GM12878 (cell line): ENCODE results near the gene AGTPBP1. TPM values are rescaled to one million over a fixed set of nuclear protein-coding genes. Genes with fewer than 3 reads are reported as not detected.

Experiments
- ATAC-seq: fragments of 200-7000 bp; cut with Tn5 transposase; 3 replicates; pipeline ENCODE4 v1.9.1; 2020; ENCODE audit warnings: mild to moderate bottlenecking, moderate library complexity
- BruUV-seq: library from RNA; stranded (reverse); fragments of 400-500 nt; replicated peaks from 2 replicates; lab custom pipeline; 2021; lab: Mats Ljungman, UMichigan
- CTCF ChIA-PET: fragments of 300-600 bp; sonication (Branson Sonifier 250); formaldehyde crosslinking; extraction: SDS; loops from one replicate; lab custom pipeline; 2021; ENCODE audit warnings: inconsistent platforms; lab: Yijun Ruan, JAX
- POLR2A ChIA-PET: fragments of 350-600 bp; formaldehyde crosslinking; extraction: SDS; loops from one replicate; lab custom pipeline; 2021; ENCODE audit warnings: inconsistent platforms; lab: Charles Lee
- RAD21 ChIA-PET: fragments of 300-600 bp; sonication (Branson Sonifier 250); formaldehyde crosslinking; loops from one replicate; lab custom pipeline; 2023; ENCODE audit warnings: antibody characterized with exemption; ENCODE audit not compliant: unreplicated experiment; lab: Charles Lee
- SMC1A ChIA-PET: fragments of 300-600 bp; sonication (Branson Sonifier 250); formaldehyde crosslinking; loops from one replicate; lab custom pipeline; 2023; ENCODE audit not compliant: unreplicated experiment, uncharacterized antibody; lab: Charles Lee
- DNase-seq: peaks from one replicate; pipeline ENCODE4 v3.0.0-alpha.2; 2011; ENCODE audit warnings: low read depth, low spot score
- FAIRE-seq: peaks from 3 replicates; lab custom pipeline; 2011; peaks lifted over from hg19 to GRCh38; lab: Jason Lieb, UNC
- H2AFZ ChIP-seq: 2 replicates; pipeline ENCODE4 v1.6.0; 2011; ENCODE audit warnings: low read depth, low read length, control low read depth; ENCODE audit not compliant: control insufficient read depth
- H3K27ac ChIP-seq: 2 replicates; pipeline ENCODE4 v1.5.1; 2011; ENCODE audit warnings: control low read depth; ENCODE audit not compliant: control insufficient read depth, insufficient read depth
- H3K27me3 ChIP-seq, 2 experiments: replicated peaks in 1 of 2; 2 replicates each; pipeline versions ENCODE4 v1.6.0 to v1.6.1; 2011; ENCODE audit warnings: low read length in 1 of 2; ENCODE audit not compliant: control insufficient read depth in 2 of 2, insufficient read depth in 2 of 2
- H3K36me3 ChIP-seq, 2 experiments: 2 replicates each; pipeline ENCODE4 v1.5.1; 2011; ENCODE audit warnings: low read length in 1 of 2; ENCODE audit not compliant: control insufficient read depth in 2 of 2, insufficient read depth in 2 of 2
- H3K4me1 ChIP-seq: 2 replicates; pipeline ENCODE4 v1.6.1; 2011; ENCODE audit warnings: mild to moderate bottlenecking, low read length, moderate library complexity, mixed read lengths; ENCODE audit not compliant: control insufficient read depth, insufficient read depth
- H3K4me2 ChIP-seq: 2 replicates; pipeline ENCODE4 v1.6.0; 2011; ENCODE audit warnings: control low read depth; ENCODE audit not compliant: control insufficient read depth, insufficient read depth
- H3K4me3 ChIP-seq: fragments of 200-600 bp; sonication (generic); 2 replicates; pipeline ENCODE4 v1.5.1; 2016
- H3K79me2 ChIP-seq: 2 replicates; pipeline ENCODE4 v1.6.0; 2011; ENCODE audit warnings: low read length; ENCODE audit not compliant: control insufficient read depth, insufficient read depth
- H3K9ac ChIP-seq: 2 replicates; pipeline ENCODE4 v1.8.0; 2011; ENCODE audit warnings: low read length, control low read depth, mixed read lengths; ENCODE audit not compliant: control insufficient read depth, insufficient read depth
- H3K9me3 ChIP-seq: replicated peaks from 3 replicates; pipeline ENCODE4 v1.5.1; 2011; ENCODE audit warnings: mild to moderate bottlenecking, low read length; ENCODE audit not compliant: control insufficient read depth, insufficient read depth
- H4K20me1 ChIP-seq: 2 replicates; pipeline ENCODE4 v1.6.0; 2011; ENCODE audit not compliant: control insufficient read depth, insufficient read depth
- BHLHE40 ChIP-seq, 2 experiments: fragments of 450-650 bp in 1 of 2; IDR thresholded peaks; 2 replicates each; pipeline ENCODE4 v1.6.1; 2011 to 2017; ENCODE audit warnings: low read depth in 2 of 2, borderline replicate concordance in 1 of 2, improper control_type of control experiment in 1 of 2, low read length in 1 of 2, mild to moderate bottlenecking in 1 of 2
- CREB1 ChIP-seq: IDR thresholded peaks from 2 replicates; pipeline ENCODE4 v1.6.1; 2012; ENCODE audit warnings: low read depth, mild to moderate bottlenecking, inconsistent platforms
- ESRRA ChIP-seq: IDR thresholded peaks from 2 replicates; pipeline ENCODE4 v1.6.1; 2012; ENCODE audit warnings: mild to moderate bottlenecking, low read length, improper control_type of control experiment
- GATAD2B ChIP-seq: fragments of 450-650 bp; conservative IDR thresholded peaks from 2 replicates; pipeline ENCODE4 v1.6.1; 2017; ENCODE audit warnings: low read depth, mild to moderate bottlenecking, moderate library complexity
- HDGF ChIP-seq: fragments of 450-650 bp; IDR thresholded peaks from 2 replicates; pipeline ENCODE4 v1.6.1; 2016; ENCODE audit warnings: antibody characterized with exemption
- KLF5 ChIP-seq: fragments of 450-650 bp; IDR thresholded peaks from 2 replicates; pipeline ENCODE4 v1.6.1; 2014; ENCODE audit warnings: mild to moderate bottlenecking; ENCODE audit not compliant: partially characterized antibody
- MTA3 ChIP-seq: IDR thresholded peaks from 2 replicates; pipeline ENCODE4 v1.6.1; 2012; ENCODE audit warnings: low read length, inconsistent platforms, borderline replicate concordance
- PAX8 ChIP-seq: fragments of 450-650 bp; IDR thresholded peaks from 2 replicates; pipeline ENCODE4 v1.6.1; 2017; ENCODE audit warnings: mild to moderate bottlenecking, moderate library complexity
- POLR2AphosphoS2 ChIP-seq: IDR thresholded peaks from 2 replicates; pipeline ENCODE4 v1.6.1; 2011; ENCODE audit warnings: low read depth, mild to moderate bottlenecking, low read length, improper control_type of control experiment, moderate library complexity
- POLR2AphosphoS5 ChIP-seq: IDR thresholded peaks from 2 replicates; pipeline ENCODE4 v1.6.1; 2011; ENCODE audit warnings: mild to moderate bottlenecking, low read length, inconsistent platforms
- SMAD5 ChIP-seq: IDR thresholded peaks from 2 replicates; pipeline ENCODE4 v1.6.1; 2016; ENCODE audit warnings: antibody characterized with exemption, low read depth
- SMC3 ChIP-seq: IDR thresholded peaks from 2 replicates; pipeline ENCODE4 v1.6.1; 2011; ENCODE audit warnings: low read length, improper control_type of control experiment, borderline replicate concordance
- ZSCAN29 ChIP-seq: fragments of 450-650 bp; IDR thresholded peaks from 2 replicates; pipeline ENCODE4 v1.6.1; 2017; ENCODE audit warnings: mild to moderate bottlenecking, moderate library complexity
- WGBS: methylation state at CpG from one replicate; pipeline ENCODE4 v1.1.6; 2016; ENCODE audit warnings: low lambda C conversion rate; ENCODE audit not compliant: insufficient replicate concordance, insufficient coverage; ENCODE audit errors: missing lambda C conversion rate; 5-methylcytosine and 5-hydroxymethylcytosine counted together
- in situ Hi-C: fragments of 300-500 bp; cut with MboI; formaldehyde crosslinking; loops from 9 replicates; pipeline ENCODE4 v1.14.3; 2018; ENCODE audit warnings: mixed read lengths
- intact Hi-C: fragments of 100-400 bp; cut with micrococcal nuclease; formaldehyde crosslinking; loops from one replicate; pipeline ENCODE4 v1.14.2; 2022; ENCODE audit not compliant: unreplicated experiment
- polyA plus RNA-seq, 11 experiments: library from polyadenylated mRNA; depleted of rRNA in 4 of 11; unstranded in 6 of 11; stranded (reverse) in 5 of 11; fragments of >200 nt; fragmentation: Nextera tagmentation in 4 of 11; fragmentation: Illumina TruSeq in 1 of 11; extraction: Ambion mirVana in 4 of 11; extraction: Trizol in 1 of 11; gene quantifications; 1 replicate in 1 of 11; 2 replicates in 10 of 11; pipeline versions ENCODE4 v1.2.1 to v1.2.3, GENCODE V29; 2011 to 2016; ENCODE audit warnings: inconsistent platforms in 2 of 11, missing spikeins in 2 of 11, low read depth in 1 of 11
- total RNA-seq, 4 experiments: library from RNA; depleted of rRNA in 3 of 4; stranded (reverse); fragments of >200 nt in 3 of 4; fragmentation: Illumina TruSeq in 1 of 4; extraction: Trizol in 1 of 4; gene quantifications; 2 replicates each; pipeline versions ENCODE4 v1.2.1 to v1.2.3, GENCODE V29; 2013 to 2021
- TF ChIP-seq, protein P1 (sequence below): fragments of 450-650 bp; IDR thresholded peaks from 2 replicates; pipeline ENCODE4 v1.6.1; 2017; ENCODE audit warnings: mild to moderate bottlenecking, moderate library complexity
- TF ChIP-seq, protein P2 (sequence below): IDR thresholded peaks from 2 replicates; pipeline ENCODE4 v1.6.1; 2012; ENCODE audit warnings: mild to moderate bottlenecking, low read depth, low read length

AGTPBP1 gene
- total and polyA plus RNA-seq, 10 of the 15 experiments (the other 5 are each of a cell fraction or from before 2014, with no cell fraction given), result 6.1 to 35.2 (median 20.0) TPM

DNA sequence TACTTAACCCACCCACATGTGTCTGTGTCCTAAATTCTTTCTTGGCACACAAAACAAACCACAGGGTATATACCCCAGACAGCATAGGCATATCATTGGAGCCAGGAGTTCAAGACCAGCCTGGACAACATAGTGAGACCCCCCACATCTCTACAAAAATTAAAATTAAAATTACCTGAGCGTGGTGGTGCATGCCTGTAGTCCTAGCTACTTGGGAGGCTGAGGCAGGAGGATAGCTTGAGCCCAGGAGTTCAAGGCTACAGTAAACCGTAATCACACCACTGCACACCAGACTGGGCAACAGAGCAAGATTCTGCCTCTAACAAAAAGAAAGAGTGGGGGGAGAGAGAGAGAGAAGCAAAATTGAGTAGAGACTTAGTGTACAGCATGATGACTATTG lies 4.6 kb upstream of the AGTPBP1 start:
- Histone ChIP-seq H4K20me1 (no peaks in the 10 kb centered on the region), H3K9me3 (no peaks in the 10 kb centered on the region), H3K27ac (no peak overlapping the region), H3K4me2 (no peak overlapping the region), H2AFZ (no peak overlapping the region), H3K9ac (no peak overlapping the region), H3K27me3 (no peaks in the 10 kb centered on the region), H3K4me1 (no peaks in the 10 kb centered on the region), H3K36me3 (no peaks in the 10 kb centered on the region), H3K79me2 (peaks cover 2% of the 10 kb centered on the region), H3K4me3 (no peak overlapping the region)
- RAD21 ChIA-PET, result no interaction called here
- no TSS peak for BruUV-seq
- POLR2A ChIA-PET, result no interaction called here
- DNase-seq (no peak), FAIRE-seq (no peak), ATAC-seq (no peak)
- CTCF ChIA-PET, result no interaction called here
- intact Hi-C loops (no loop called here), in situ Hi-C loops (no loop called here)
- SMC1A ChIA-PET, result no interaction called here
- WGBS, result 50% methylated on average over 2 of the region's 2 CpGs
- TF ChIP-seq PAX8, result no peak
- no peak for TF ChIP-seq ZSCAN29
- no peak for TF ChIP-seq SMAD5
- TF ChIP-seq, protein P1, sequence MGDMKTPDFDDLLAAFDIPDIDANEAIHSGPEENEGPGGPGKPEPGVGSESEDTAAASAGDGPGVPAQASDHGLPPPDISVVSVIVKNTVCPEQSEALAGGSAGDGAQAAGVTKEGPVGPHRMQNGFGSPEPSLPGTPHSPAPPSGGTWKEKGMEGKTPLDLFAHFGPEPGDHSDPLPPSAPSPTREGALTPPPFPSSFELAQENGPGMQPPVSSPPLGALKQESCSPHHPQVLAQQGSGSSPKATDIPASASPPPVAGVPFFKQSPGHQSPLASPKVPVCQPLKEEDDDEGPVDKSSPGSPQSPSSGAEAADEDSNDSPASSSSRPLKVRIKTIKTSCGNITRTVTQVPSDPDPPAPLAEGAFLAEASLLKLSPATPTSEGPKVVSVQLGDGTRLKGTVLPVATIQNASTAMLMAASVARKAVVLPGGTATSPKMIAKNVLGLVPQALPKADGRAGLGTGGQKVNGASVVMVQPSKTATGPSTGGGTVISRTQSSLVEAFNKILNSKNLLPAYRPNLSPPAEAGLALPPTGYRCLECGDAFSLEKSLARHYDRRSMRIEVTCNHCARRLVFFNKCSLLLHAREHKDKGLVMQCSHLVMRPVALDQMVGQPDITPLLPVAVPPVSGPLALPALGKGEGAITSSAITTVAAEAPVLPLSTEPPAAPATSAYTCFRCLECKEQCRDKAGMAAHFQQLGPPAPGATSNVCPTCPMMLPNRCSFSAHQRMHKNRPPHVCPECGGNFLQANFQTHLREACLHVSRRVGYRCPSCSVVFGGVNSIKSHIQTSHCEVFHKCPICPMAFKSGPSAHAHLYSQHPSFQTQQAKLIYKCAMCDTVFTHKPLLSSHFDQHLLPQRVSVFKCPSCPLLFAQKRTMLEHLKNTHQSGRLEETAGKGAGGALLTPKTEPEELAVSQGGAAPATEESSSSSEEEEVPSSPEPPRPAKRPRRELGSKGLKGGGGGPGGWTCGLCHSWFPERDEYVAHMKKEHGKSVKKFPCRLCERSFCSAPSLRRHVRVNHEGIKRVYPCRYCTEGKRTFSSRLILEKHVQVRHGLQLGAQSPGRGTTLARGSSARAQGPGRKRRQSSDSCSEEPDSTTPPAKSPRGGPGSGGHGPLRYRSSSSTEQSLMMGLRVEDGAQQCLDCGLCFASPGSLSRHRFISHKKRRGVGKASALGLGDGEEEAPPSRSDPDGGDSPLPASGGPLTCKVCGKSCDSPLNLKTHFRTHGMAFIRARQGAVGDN, result no peak
- TF ChIP-seq ESRRA, result no peak
- TF ChIP-seq HDGF, result no peak
- TF ChIP-seq POLR2AphosphoS5, result no peak
- no peak for TF ChIP-seq SMC3
- no peak for TF ChIP-seq KLF5
- no peak for TF ChIP-seq CREB1
- TF ChIP-seq MTA3, result no peak
- TF ChIP-seq GATAD2B, result no peak
- TF ChIP-seq POLR2AphosphoS2, result no peak
- TF ChIP-seq, protein P2, sequence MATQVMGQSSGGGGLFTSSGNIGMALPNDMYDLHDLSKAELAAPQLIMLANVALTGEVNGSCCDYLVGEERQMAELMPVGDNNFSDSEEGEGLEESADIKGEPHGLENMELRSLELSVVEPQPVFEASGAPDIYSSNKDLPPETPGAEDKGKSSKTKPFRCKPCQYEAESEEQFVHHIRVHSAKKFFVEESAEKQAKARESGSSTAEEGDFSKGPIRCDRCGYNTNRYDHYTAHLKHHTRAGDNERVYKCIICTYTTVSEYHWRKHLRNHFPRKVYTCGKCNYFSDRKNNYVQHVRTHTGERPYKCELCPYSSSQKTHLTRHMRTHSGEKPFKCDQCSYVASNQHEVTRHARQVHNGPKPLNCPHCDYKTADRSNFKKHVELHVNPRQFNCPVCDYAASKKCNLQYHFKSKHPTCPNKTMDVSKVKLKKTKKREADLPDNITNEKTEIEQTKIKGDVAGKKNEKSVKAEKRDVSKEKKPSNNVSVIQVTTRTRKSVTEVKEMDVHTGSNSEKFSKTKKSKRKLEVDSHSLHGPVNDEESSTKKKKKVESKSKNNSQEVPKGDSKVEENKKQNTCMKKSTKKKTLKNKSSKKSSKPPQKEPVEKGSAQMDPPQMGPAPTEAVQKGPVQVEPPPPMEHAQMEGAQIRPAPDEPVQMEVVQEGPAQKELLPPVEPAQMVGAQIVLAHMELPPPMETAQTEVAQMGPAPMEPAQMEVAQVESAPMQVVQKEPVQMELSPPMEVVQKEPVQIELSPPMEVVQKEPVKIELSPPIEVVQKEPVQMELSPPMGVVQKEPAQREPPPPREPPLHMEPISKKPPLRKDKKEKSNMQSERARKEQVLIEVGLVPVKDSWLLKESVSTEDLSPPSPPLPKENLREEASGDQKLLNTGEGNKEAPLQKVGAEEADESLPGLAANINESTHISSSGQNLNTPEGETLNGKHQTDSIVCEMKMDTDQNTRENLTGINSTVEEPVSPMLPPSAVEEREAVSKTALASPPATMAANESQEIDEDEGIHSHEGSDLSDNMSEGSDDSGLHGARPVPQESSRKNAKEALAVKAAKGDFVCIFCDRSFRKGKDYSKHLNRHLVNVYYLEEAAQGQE, result no peak
- TF ChIP-seq BHLHE40 (IDR thresholded peaks at IDR 0.05; ENCODE audit: borderline replicate concordance in 1 of 2, low read depth in 2 of 2, low read length in 1 of 2), result no peak
